DMS114 treated with DMSO at 0.1 percent for 48 hours (cell line): ENCODE measurements around the gene LIM2.
A peak's percentile ranks its signal among the peaks of the same experiment; 100 is the strongest.
"Not testable (repeated sequence)": the region's sequence is repeated elsewhere in the genome, so short reads cannot be mapped to it uniquely, and the experiment has no call there.

ENCODE experiments used
- DNase-seq: peaks from one replicate; lab custom pipeline; 2025; ENCODE audit not compliant: unreplicated experiment; lab: John Stamatoyannopoulos, UW

The LIM2 gene

GRCh38 chr19:51397453-51397852 lies 9.7 kb upstream of the LIM2 start:
- not testable (repeated sequence) for DNase-seq

- DNase-seq = no peak
Measured at GRCh38 chr19:51396175-51396574, 8.4 kb upstream of the LIM2 start.

- peak; percentile 99 for DNase-seq
Measured at GRCh38 chr19:51394050-51394836, 6.5 kb upstream of the LIM2 start.

GRCh38 chr19:51392701-51393100 lies 4.9 kb upstream of the LIM2 start:
- no peak for DNase-seq

- DNase-seq = no peak
Measured at GRCh38 chr19:51391073-51391611, 3.4 kb upstream of the LIM2 start.

- DNase-seq = no peak
Measured at GRCh38 chr19:51389143-51389542, 1.4 kb upstream of the LIM2 start.

- DNase-seq = no peak
Measured at GRCh38 chr19:51386882-51387520, 773 bp downstream of the LIM2 start.

- DNase-seq = no peak
Measured at GRCh38 chr19:51382004-51382403, 5.8 kb downstream of the LIM2 start.

GRCh38 chr19:51380379-51380778 lies 7.4 kb downstream of the LIM2 start:
- DNase-seq = no peak

- DNase-seq = no peak
Measured at GRCh38 chr19:51377422-51377821, 10.4 kb downstream of the LIM2 start.

- no peak for DNase-seq
Measured at GRCh38 chr19:51375504-51376221, 12.1 kb downstream of the LIM2 start.

- no peak for DNase-seq
Measured at GRCh38 chr19:51372649-51373504, 14.9 kb downstream of the LIM2 start, which contains the start of gene NKG7. Gene NKG7 (minus strand): TSS chr19:51372654. CDS start chr19:51372535, 119 bp downstream.

GRCh38 chr19:51372021-51372648 lies 15.6 kb downstream of the LIM2 start:
- no peak for DNase-seq

- DNase-seq = no peak
Measured at GRCh38 chr19:51371186-51371690, 16.5 kb downstream of the LIM2 start.

GRCh38 chr19:51370230-51370629 lies 17.5 kb downstream of the LIM2 start:
- no peak for DNase-seq

GRCh38 chr19:51368366-51369282 lies 19.1 kb downstream of the LIM2 start, which contains the start of gene CLDND2:
Gene CLDND2 (minus strand): TSS chr19:51369003. CDS start chr19:51368577, 426 bp downstream.
- DNase-seq = no peak

GRCh38 chr19:51367565-51368365 lies 20.0 kb downstream of the LIM2 start:
- DNase-seq = peak; percentile 93

- DNase-seq = no peak
Measured at GRCh38 chr19:51367255-51367564, 20.6 kb downstream of the LIM2 start.
